Hippocampal formation (tissue), 2 donors: ENCODE data around the gene UPB1.

Source experiments
- DNase-seq, 2 donors: peaks; one replicate each; lab custom pipeline; 2025; lab: John Stamatoyannopoulos, UW

Gene UPB1

GRCh38 chr22:24565077-24565476 is 69.9 kb downstream of the UPB1 start:
- DNase-seq, result no peak

- no peak for DNase-seq
Measured at GRCh38 chr22:24566899-24567511, 71.9 kb downstream of the UPB1 start.

- no peak for DNase-seq
Measured at GRCh38 chr22:24567668-24568067, 72.5 kb downstream of the UPB1 start.

GRCh38 chr22:24571266-24571665 is 76.1 kb downstream of the UPB1 start:
- DNase-seq, result no peak

- no peak for DNase-seq
Measured at GRCh38 chr22:24576778-24577177, 81.6 kb downstream of the UPB1 start.
